Activated T-cell treated with anti-CD3 and anti-CD28 coated beads, Interleukin-2, amount 50 U/mL, for 4 hours (primary cell): Measurements from ENCODE around the gene STOML1. TPM values are rescaled to one million over a fixed set of nuclear protein-coding genes. Genes with fewer than 3 reads are reported as not detected.
"Not testable (repeated sequence)": the region's sequence is repeated elsewhere in the genome, so short reads cannot be mapped to it uniquely, and the experiment has no call there.

Experiments
- ATAC-seq, 2 donors: fragments of 200-7000 bp; cut with Tn5 transposase; one replicate each; pipeline ENCODE4 v1.10.0; 2021
- DNase-seq: peaks from one replicate; pipeline ENCODE4 v3.0.0-alpha.2; 2020
- H3K27me3 Mint-ChIP-seq: one replicate; pipeline ENCODE4 v1.8.0; 2021; ENCODE audit warnings: low read depth, mixed read lengths
- H3K36me3 Mint-ChIP-seq: one replicate; pipeline ENCODE4 v1.8.0; 2022; ENCODE audit warnings: mixed read lengths; ENCODE audit not compliant: insufficient read depth
- H3K4me1 Mint-ChIP-seq: one replicate; pipeline ENCODE4 v1.8.0; 2021; ENCODE audit warnings: low read depth, mixed read lengths
- H3K4me3 Mint-ChIP-seq: one replicate; pipeline ENCODE4 v1.8.0; 2021; ENCODE audit warnings: mild to moderate bottlenecking, moderate library complexity, mixed read lengths
- H3K9me3 Mint-ChIP-seq: one replicate; pipeline ENCODE4 v1.8.0; 2021; ENCODE audit warnings: mixed read lengths
- total RNA-seq, 3 donors: library from RNA; stranded (reverse); gene quantifications; one replicate each; pipeline ENCODE4 v1.2.1, GENCODE V29; 2021

STOML1 gene
- total RNA-seq, 3 donors from 2014 or later = 14.6 to 17.9 (median 16.4) TPM

GRCh38 chr15:73969151-73969759 lies 22.8 kb downstream of the STOML1 start:
- Mint-ChIP-seq H3K4me3 (no peak overlapping the region), H3K27me3 (no peaks in the 10 kb centered on the region), H3K4me1 (peaks cover 30% of the 10 kb centered on the region), H3K9me3 (no peaks in the 10 kb centered on the region), H3K36me3 (no peaks in the 10 kb centered on the region)
- ATAC-seq = no peak
- DNase-seq = no peak

- ATAC-seq (no peak), DNase-seq (no peak)
- H3K4me3 Mint-ChIP-seq = no peak overlapping the region
- H3K27me3 Mint-ChIP-seq = no peaks in the 10 kb centered on the region
- no peaks in the 10 kb centered on the region for H3K9me3 Mint-ChIP-seq
- peaks cover 28% of the 10 kb centered on the region for H3K4me1 Mint-ChIP-seq
- H3K36me3 Mint-ChIP-seq = no peaks in the 10 kb centered on the region
Observed at GRCh38 chr15:73968461-73968860, 23.6 kb downstream of the STOML1 start.

- peaks cover 26% of the 10 kb centered on the region for H3K4me1 Mint-ChIP-seq
- DNase-seq = no peak
- H3K27me3 Mint-ChIP-seq = no peaks in the 10 kb centered on the region
- H3K36me3 Mint-ChIP-seq = no peaks in the 10 kb centered on the region
- peak overlapping the region; percentile 64 for H3K4me3 Mint-ChIP-seq
- H3K9me3 Mint-ChIP-seq = no peaks in the 10 kb centered on the region
- peak; percentile 87 to 90 for ATAC-seq
Observed at GRCh38 chr15:73965758-73966113, 26.4 kb downstream of the STOML1 start.

GRCh38 chr15:73965094-73965757 lies 26.9 kb downstream of the STOML1 start:
- Mint-ChIP-seq H3K4me3 (peak overlapping the region; percentile 64), H3K27me3 (no peaks in the 10 kb centered on the region), H3K4me1 (peaks cover 29% of the 10 kb centered on the region), H3K36me3 (no peaks in the 10 kb centered on the region), H3K9me3 (no peaks in the 10 kb centered on the region)
- DNase-seq = no peak
- ATAC-seq = peak; percentile 73 to 78

DNA sequence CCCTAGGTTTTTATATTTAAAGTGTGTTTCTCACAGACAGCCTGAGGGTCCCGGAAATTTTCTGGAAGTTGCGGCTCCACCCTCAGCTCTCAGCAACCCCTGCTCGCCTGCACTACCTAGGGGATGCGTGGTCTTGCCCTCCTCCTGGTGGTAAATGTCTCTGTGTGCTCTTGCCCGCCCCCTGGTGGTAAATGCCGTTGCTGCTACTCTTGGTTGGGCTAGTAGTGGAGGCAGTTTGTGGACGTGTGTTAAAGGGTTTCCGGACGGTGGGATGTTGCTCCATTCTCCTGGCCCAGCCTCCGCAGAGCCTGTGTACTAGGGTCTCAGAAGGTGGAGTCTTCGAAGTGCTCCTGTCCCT lies 27.4 kb downstream of the STOML1 start:
- no peaks in the 10 kb centered on the region for H3K27me3 Mint-ChIP-seq
- ATAC-seq (peak; percentile 75 to 80), DNase-seq (peak; percentile 86)
- H3K4me1 Mint-ChIP-seq = peaks cover 31% of the 10 kb centered on the region
- no peaks in the 10 kb centered on the region for H3K36me3 Mint-ChIP-seq
- H3K4me3 Mint-ChIP-seq = peak overlapping the region; percentile 64
- no peaks in the 10 kb centered on the region for H3K9me3 Mint-ChIP-seq

DNA sequence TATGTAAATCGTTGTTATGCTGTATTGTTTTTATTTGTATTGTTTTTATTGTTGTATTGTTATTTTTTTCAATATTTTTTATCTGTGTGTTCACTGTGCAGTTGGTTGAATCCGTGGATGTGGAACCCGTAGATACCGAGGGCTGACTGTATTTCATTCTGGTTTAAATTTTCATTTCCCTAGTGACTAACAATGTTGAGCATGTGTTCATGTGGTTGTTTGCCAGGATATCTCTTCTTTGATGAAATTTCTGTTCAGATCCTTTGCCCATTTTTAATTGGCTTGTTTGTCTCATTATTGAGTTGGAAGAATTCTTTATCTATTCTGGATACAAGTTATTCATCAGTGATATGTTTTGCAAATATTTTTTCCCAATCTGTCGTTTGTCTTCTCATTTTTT lies 29.7 kb downstream of the STOML1 start:
- no peaks in the 10 kb centered on the region for H3K9me3 Mint-ChIP-seq
- H3K36me3 Mint-ChIP-seq = no peaks in the 10 kb centered on the region
- DNase-seq (no peak), ATAC-seq (no peak)
- H3K27me3 Mint-ChIP-seq = no peaks in the 10 kb centered on the region
- H3K4me3 Mint-ChIP-seq = no peak overlapping the region
- peaks cover 47% of the 10 kb centered on the region for H3K4me1 Mint-ChIP-seq

DNA sequence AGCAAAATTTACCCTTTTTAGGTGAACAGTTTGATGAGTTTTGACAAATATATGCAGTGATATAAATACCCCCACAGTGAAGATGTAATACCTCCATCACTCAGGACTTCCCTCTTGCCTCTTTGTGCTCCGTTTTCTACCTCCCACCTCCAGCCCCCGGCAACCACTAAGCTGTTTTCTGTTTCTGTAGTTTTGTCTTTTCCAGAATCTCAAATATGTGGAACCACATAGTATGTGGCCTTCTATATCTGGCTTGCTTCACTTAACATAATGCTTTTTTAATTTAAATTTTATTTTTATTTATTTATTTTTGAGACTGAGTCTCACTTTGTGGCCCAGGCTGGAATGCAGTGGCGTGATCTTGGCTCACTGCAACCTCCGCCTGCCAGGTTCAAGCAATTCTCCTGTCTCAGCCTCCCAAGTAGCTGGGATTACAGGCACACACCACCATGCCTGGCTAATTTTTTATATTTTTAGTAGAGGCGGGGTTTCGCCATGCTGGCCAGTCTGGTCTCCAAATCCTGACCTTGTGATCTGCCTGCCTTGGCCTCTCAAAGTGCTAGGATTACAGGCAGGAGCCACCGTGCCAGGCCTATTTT lies 31.5 kb downstream of the STOML1 start:
- H3K36me3 Mint-ChIP-seq, DNase-seq, H3K27me3 Mint-ChIP-seq, ATAC-seq, H3K9me3 Mint-ChIP-seq, H3K4me3 Mint-ChIP-seq: not testable (repeated sequence)
- H3K4me1 Mint-ChIP-seq = peaks cover 40% of the 10 kb centered on the region

- H3K4me1 Mint-ChIP-seq = peaks cover 33% of the 10 kb centered on the region
- no peaks in the 10 kb centered on the region for H3K36me3 Mint-ChIP-seq
- ATAC-seq = no peak
- H3K27me3 Mint-ChIP-seq = no peaks in the 10 kb centered on the region
- H3K4me3 Mint-ChIP-seq = no peak overlapping the region
- DNase-seq = no peak
- no peaks in the 10 kb centered on the region for H3K9me3 Mint-ChIP-seq
Observed at GRCh38 chr15:73959801-73960200, 32.3 kb downstream of the STOML1 start.

GRCh38 chr15:73959012-73959581 lies 33.0 kb downstream of the STOML1 start:
- ATAC-seq (peak; percentile 75 to 83), DNase-seq (no peak)
- no peaks in the 10 kb centered on the region for H3K27me3 Mint-ChIP-seq
- H3K9me3 Mint-ChIP-seq = no peaks in the 10 kb centered on the region
- H3K4me3 Mint-ChIP-seq = peak overlapping the region; percentile 31
- H3K36me3 Mint-ChIP-seq = no peaks in the 10 kb centered on the region
- peaks cover 30% of the 10 kb centered on the region for H3K4me1 Mint-ChIP-seq

GRCh38 chr15:73957785-73958184 lies 34.3 kb downstream of the STOML1 start:
- no peak overlapping the region for H3K4me3 Mint-ChIP-seq
- no peaks in the 10 kb centered on the region for H3K9me3 Mint-ChIP-seq

GRCh38 chr15:73957276-73957675 lies 34.8 kb downstream of the STOML1 start:
- H3K9me3 Mint-ChIP-seq = no peaks in the 10 kb centered on the region
- no peaks in the 10 kb centered on the region for H3K36me3 Mint-ChIP-seq
- H3K4me3 Mint-ChIP-seq = no peak overlapping the region
- DNase-seq (no peak), ATAC-seq (no peak)
- no peaks in the 10 kb centered on the region for H3K27me3 Mint-ChIP-seq
- H3K4me1 Mint-ChIP-seq = peaks cover 30% of the 10 kb centered on the region

More at GRCh38 chr15:73957785-73958184, 34.3 kb downstream of the STOML1 start:
- no peaks in the 10 kb centered on the region for H3K27me3 Mint-ChIP-seq
- no peak for DNase-seq
- no peaks in the 10 kb centered on the region for H3K36me3 Mint-ChIP-seq
- peaks cover 30% of the 10 kb centered on the region for H3K4me1 Mint-ChIP-seq
- ATAC-seq = no peak

- no peaks in the 10 kb centered on the region for H3K27me3 Mint-ChIP-seq
- no peak for DNase-seq
- H3K36me3 Mint-ChIP-seq = no peaks in the 10 kb centered on the region
Observed at GRCh38 chr15:73956743-73957135, 35.4 kb downstream of the STOML1 start.

GRCh38 chr15:73955861-73956742 lies 36.0 kb downstream of the STOML1 start:
- H3K9me3 Mint-ChIP-seq = no peaks in the 10 kb centered on the region
- H3K4me3 Mint-ChIP-seq = no peak overlapping the region
- H3K27me3 Mint-ChIP-seq = no peaks in the 10 kb centered on the region
- no peak for ATAC-seq
- H3K4me1 Mint-ChIP-seq = peaks cover 32% of the 10 kb centered on the region
- no peaks in the 10 kb centered on the region for H3K36me3 Mint-ChIP-seq
- DNase-seq = no peak

More at GRCh38 chr15:73956743-73957135, 35.4 kb downstream of the STOML1 start:
- Mint-ChIP-seq H3K4me3 (no peak overlapping the region), H3K9me3 (no peaks in the 10 kb centered on the region), H3K4me1 (peaks cover 30% of the 10 kb centered on the region)
- no peak for ATAC-seq

DNA sequence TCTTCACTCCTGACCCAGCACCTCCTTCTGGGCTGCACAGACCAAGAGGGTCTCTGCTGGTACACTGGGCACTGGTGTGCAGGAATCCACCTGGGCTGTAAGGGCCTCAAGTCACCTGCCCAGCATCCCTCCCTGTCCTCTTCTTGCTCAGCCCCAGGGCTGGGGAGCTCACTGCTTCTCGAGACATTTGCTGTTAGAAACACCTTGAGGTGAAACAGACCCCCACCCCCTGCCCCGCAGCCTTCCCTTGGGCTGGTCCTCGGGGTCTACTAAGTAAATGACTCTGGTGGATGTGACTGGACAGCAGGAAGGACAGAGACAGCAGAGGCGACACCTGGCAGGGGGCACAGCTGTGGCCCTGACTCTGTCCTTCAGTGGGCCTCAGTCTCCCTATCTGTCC lies 36.8 kb downstream of the STOML1 start:
- no peaks in the 10 kb centered on the region for H3K27me3 Mint-ChIP-seq
- no peak for DNase-seq
- no peaks in the 10 kb centered on the region for H3K9me3 Mint-ChIP-seq

More for the DNA sequence above, 36.8 kb downstream of the STOML1 start:
- Mint-ChIP-seq H3K36me3 (no peaks in the 10 kb centered on the region), H3K4me3 (no peak overlapping the region), H3K4me1 (peaks cover 31% of the 10 kb centered on the region)
- ATAC-seq = no peak
